ENCODE measurements around the gene CHCHD6.

GRCh38 chr3:126992776-126993175 lies 288.7 kb downstream of the CHCHD6 start:
- TF ChIP-seq CTCF (IDR thresholded peaks at IDR 0.05): no peak
- no peak for TF ChIP-seq POLR2A (IDR thresholded peaks at IDR 0.05)
